DND-41 (cell line): ENCODE results near the gene EFCAB9.

Experiments
- ATAC-seq: fragments of 200-7000 bp; cut with Tn5 transposase; 3 replicates; pipeline ENCODE4 v1.9.1; 2021; ENCODE audit warnings: low read depth; ENCODE audit not compliant: insufficient read depth
- DNase-seq: peaks from one replicate; pipeline ENCODE4 v3.0.0-alpha.2; 2020
- H2AFZ ChIP-seq: 2 replicates; pipeline ENCODE4 v1.6.0; 2012; ENCODE audit warnings: low read depth, low read length
- H3K27ac ChIP-seq: 2 replicates; pipeline ENCODE4 v1.5.1; 2012; ENCODE audit warnings: low read length, inconsistent platforms
- H3K27me3 ChIP-seq: fragments of 200-600 bp; sonication (generic); 2 replicates; pipeline ENCODE4 v1.6.0; 2012; ENCODE audit warnings: low read length, mild to moderate bottlenecking, inconsistent platforms; ENCODE audit not compliant: insufficient read depth, poor library complexity
- H3K36me3 ChIP-seq: 2 replicates; pipeline ENCODE4 v1.5.1; 2012; ENCODE audit warnings: low read length, inconsistent platforms; ENCODE audit not compliant: insufficient read depth
- H3K4me1 ChIP-seq: 2 replicates; pipeline ENCODE4 v1.5.1; 2012; ENCODE audit warnings: mild to moderate bottlenecking, low read length; ENCODE audit not compliant: insufficient read depth
- H3K4me2 ChIP-seq: 2 replicates; pipeline ENCODE4 v1.6.0; 2012; ENCODE audit warnings: mild to moderate bottlenecking, moderate library complexity, low read length, inconsistent platforms; ENCODE audit not compliant: insufficient read depth
- H3K4me3 ChIP-seq, 2 experiments: fragments of 200-600 bp in 1 of 2; shearing (Covaris generic) in 1 of 2; 2 replicates each; pipeline ENCODE4 v1.5.1; 2012 to 2016; ENCODE audit warnings: inconsistent platforms in 2 of 2, low read length in 2 of 2, mild to moderate bottlenecking in 2 of 2, low read depth in 1 of 2, moderate library complexity in 1 of 2
- H3K79me2 ChIP-seq: 2 replicates; pipeline ENCODE4 v1.6.0; 2012; ENCODE audit warnings: low read length, inconsistent platforms; ENCODE audit not compliant: insufficient read depth
- H3K9ac ChIP-seq: 2 replicates; pipeline ENCODE4 v1.6.0; 2012; ENCODE audit warnings: low read depth, mild to moderate bottlenecking, inconsistent platforms, low read length, moderate library complexity
- H3K9me3 ChIP-seq: 2 replicates; pipeline ENCODE4 v1.5.1; 2012; ENCODE audit warnings: low read length, moderate library complexity, mild to moderate bottlenecking, inconsistent platforms; ENCODE audit not compliant: insufficient read depth, severe bottlenecking
- H4K20me1 ChIP-seq: 2 replicates; pipeline ENCODE4 v1.6.0; 2012; ENCODE audit warnings: low read length; ENCODE audit not compliant: insufficient read depth
- EZH2 ChIP-seq: IDR thresholded peaks from 3 replicates; pipeline ENCODE4 v1.6.1; 2012; ENCODE audit warnings: borderline replicate concordance, low read depth, mild to moderate bottlenecking, moderate library complexity, low read length, inconsistent platforms; ENCODE audit not compliant: severe bottlenecking
- TF ChIP-seq, protein P1 (sequence below): IDR thresholded peaks from 2 replicates; pipeline ENCODE4 v1.5.1; 2012; ENCODE audit warnings: borderline replicate concordance, low read length, moderate library complexity, mild to moderate bottlenecking; ENCODE audit not compliant: poor library complexity, severe bottlenecking; ENCODE audit errors: extremely low read depth

EFCAB9 gene

GRCh38 chr5:172219296-172219695, 25.3 kb downstream of the EFCAB9 start:
- no peak for TF ChIP-seq EZH2
- TF ChIP-seq, protein P1, sequence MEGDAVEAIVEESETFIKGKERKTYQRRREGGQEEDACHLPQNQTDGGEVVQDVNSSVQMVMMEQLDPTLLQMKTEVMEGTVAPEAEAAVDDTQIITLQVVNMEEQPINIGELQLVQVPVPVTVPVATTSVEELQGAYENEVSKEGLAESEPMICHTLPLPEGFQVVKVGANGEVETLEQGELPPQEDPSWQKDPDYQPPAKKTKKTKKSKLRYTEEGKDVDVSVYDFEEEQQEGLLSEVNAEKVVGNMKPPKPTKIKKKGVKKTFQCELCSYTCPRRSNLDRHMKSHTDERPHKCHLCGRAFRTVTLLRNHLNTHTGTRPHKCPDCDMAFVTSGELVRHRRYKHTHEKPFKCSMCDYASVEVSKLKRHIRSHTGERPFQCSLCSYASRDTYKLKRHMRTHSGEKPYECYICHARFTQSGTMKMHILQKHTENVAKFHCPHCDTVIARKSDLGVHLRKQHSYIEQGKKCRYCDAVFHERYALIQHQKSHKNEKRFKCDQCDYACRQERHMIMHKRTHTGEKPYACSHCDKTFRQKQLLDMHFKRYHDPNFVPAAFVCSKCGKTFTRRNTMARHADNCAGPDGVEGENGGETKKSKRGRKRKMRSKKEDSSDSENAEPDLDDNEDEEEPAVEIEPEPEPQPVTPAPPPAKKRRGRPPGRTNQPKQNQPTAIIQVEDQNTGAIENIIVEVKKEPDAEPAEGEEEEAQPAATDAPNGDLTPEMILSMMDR: no peak
- Histone ChIP-seq H2AFZ (no peak overlapping the region), H3K79me2 (no peaks in the 10 kb centered on the region), H3K4me2 (no peak overlapping the region), H3K4me3 (no peak overlapping the region), H3K27me3 (no peaks in the 10 kb centered on the region), H4K20me1 (no peaks in the 10 kb centered on the region), H3K9me3 (peaks cover 6% of the 10 kb centered on the region), H3K9ac (no peak overlapping the region), H3K4me1 (no peaks in the 10 kb centered on the region), H3K27ac (no peak overlapping the region), H3K36me3 (peaks cover 41% of the 10 kb centered on the region)
- DNase-seq (no peak), ATAC-seq (no peak)

- DNase-seq (no peak), ATAC-seq (no peak)
- Histone ChIP-seq H3K4me3 (no peak overlapping the region), H3K27me3 (no peaks in the 10 kb centered on the region), H4K20me1 (no peaks in the 10 kb centered on the region; the same call in 1 of the 2 replicates), H3K4me2 (no peak overlapping the region), H3K27ac (no peak overlapping the region), H3K9me3 (peaks cover 3% of the 10 kb centered on the region), H3K79me2 (no peaks in the 10 kb centered on the region), H3K36me3 (peaks cover 46% of the 10 kb centered on the region), H2AFZ (no peak overlapping the region), H3K9ac (no peak overlapping the region), H3K4me1 (no peaks in the 10 kb centered on the region)
- TF ChIP-seq, protein P1: no peak
- TF ChIP-seq EZH2: no peak
Measured at GRCh38 chr5:172223901-172224873, 30.2 kb downstream of the EFCAB9 start.

GRCh38 chr5:172224996-172225395, 31.0 kb downstream of the EFCAB9 start:
- no peak overlapping the region for H2AFZ ChIP-seq
- H3K4me3 ChIP-seq: no peak overlapping the region
- H3K27ac ChIP-seq: no peak overlapping the region
- ATAC-seq (no peak), DNase-seq (no peak)
- H3K4me1 ChIP-seq: no peaks in the 10 kb centered on the region
- H3K4me2 ChIP-seq: no peak overlapping the region
- H4K20me1 ChIP-seq: no peaks in the 10 kb centered on the region; the same call in 1 of the 2 replicates
- peaks cover 43% of the 10 kb centered on the region for H3K36me3 ChIP-seq
- H3K9ac ChIP-seq: no peak overlapping the region
- TF ChIP-seq, protein P1: no peak
- TF ChIP-seq EZH2: no peak
- H3K79me2 ChIP-seq: no peaks in the 10 kb centered on the region
- H3K9me3 ChIP-seq: no peaks in the 10 kb centered on the region
- H3K27me3 ChIP-seq: no peaks in the 10 kb centered on the region
